K562 (cell line): ENCODE measurements around the gene BSCL2. TPM values are rescaled to one million over a fixed set of nuclear protein-coding genes. Genes with fewer than 3 reads are reported as not detected.

ENCODE experiments used
- BHLHE40 ChIP-seq: IDR thresholded peaks from 2 replicates; pipeline ENCODE4 v1.6.1; 2011; ENCODE audit warnings: low read length, improper control_type of control experiment
- BRF1 ChIP-seq: IDR thresholded peaks from 3 replicates; pipeline ENCODE4 v1.6.1; 2011; ENCODE audit warnings: borderline replicate concordance, mild to moderate bottlenecking; ENCODE audit not compliant: insufficient read length; ENCODE audit errors: extremely low read depth
- CBFB ChIP-seq: sonication (generic); formaldehyde crosslinking; IDR thresholded peaks from 2 replicates; pipeline ENCODE4 v1.4.0; 2020; ENCODE audit warnings: mild to moderate bottlenecking, missing genetic modification reagents
- COPS2 ChIP-seq: fragments of 450-650 bp; conservative IDR thresholded peaks from 2 replicates; pipeline ENCODE4 v1.6.1; 2016; ENCODE audit warnings: mild to moderate bottlenecking, moderate library complexity
- DACH1 ChIP-seq: fragments of 450-650 bp; IDR thresholded peaks from 2 replicates; pipeline ENCODE4 v1.6.1; 2018; ENCODE audit not compliant: partially characterized antibody
- E2F3 ChIP-seq: fragments of 250-450 bp; sonication (Bioruptor Pico); IDR thresholded peaks from 2 replicates; pipeline ENCODE4 v1.4.0; 2020; ENCODE audit warnings: mild to moderate bottlenecking
- HMG20B ChIP-seq: fragments of 250-450 bp; sonication (Bioruptor Pico); IDR thresholded peaks from 2 replicates; pipeline ENCODE4 v1.5.0; 2021; ENCODE audit warnings: mild to moderate bottlenecking
- KDM5B ChIP-seq: fragments of 200-600 bp; sonication (generic); IDR thresholded peaks from 2 replicates; pipeline ENCODE4 v1.6.1; 2012; ENCODE audit warnings: low read depth, mild to moderate bottlenecking, moderate library complexity, low read length, control low read depth, inconsistent platforms; ENCODE audit not compliant: insufficient replicate concordance
- MAX ChIP-seq: sonication (generic); formaldehyde crosslinking; IDR thresholded peaks from 2 replicates; pipeline ENCODE4 v1.9.0; 2022; ENCODE audit warnings: mild to moderate bottlenecking, missing genetic modification reagents
- NR2C1 ChIP-seq, 2 experiments: fragments of 450-650 bp; IDR thresholded peaks; 2 replicates each; pipeline ENCODE4 v1.6.1; 2017; ENCODE audit warnings: mild to moderate bottlenecking in 2 of 2, antibody characterized with exemption in 1 of 2, inconsistent platforms in 1 of 2, missing compliant biosample characterization in 1 of 2, missing genetic modification characterization in 1 of 2
- PHF21A ChIP-seq: fragments of 450-650 bp; IDR thresholded peaks from 2 replicates; pipeline ENCODE4 v1.6.1; 2017; ENCODE audit warnings: low read depth, borderline replicate concordance
- RB1 ChIP-seq: fragments of 450-650 bp; IDR thresholded peaks from 2 replicates; pipeline ENCODE4 v1.6.1; 2017; ENCODE audit warnings: low read depth, mild to moderate bottlenecking
- SAP30 ChIP-seq: fragments of 200-600 bp; sonication (generic); IDR thresholded peaks from 2 replicates; pipeline ENCODE4 v1.6.1; 2012; ENCODE audit warnings: borderline replicate concordance, low read depth, mild to moderate bottlenecking, moderate library complexity, low read length, control low read depth, inconsistent platforms; ENCODE audit not compliant: insufficient read depth, poor library complexity, severe bottlenecking
- SIRT6 ChIP-seq: IDR thresholded peaks from one replicate; pipeline ENCODE4 v1.6.1; 2012; ENCODE audit warnings: low read depth, mild to moderate bottlenecking, control low read depth, inconsistent platforms, low read length, moderate library complexity
- SMC3 ChIP-seq: conservative IDR thresholded peaks from 2 replicates; pipeline ENCODE4 v1.6.1; 2011; ENCODE audit warnings: low read depth, low read length, improper control_type of control experiment; ENCODE audit not compliant: insufficient read depth
- TARDBP ChIP-seq: fragments of 450-650 bp; IDR thresholded peaks from 2 replicates; pipeline ENCODE4 v1.6.1; 2016
- ZNF197 ChIP-seq: fragments of 200-800 bp; sonication (Bioruptor generic); IDR thresholded peaks from 2 replicates; pipeline ENCODE4 v1.6.1; 2016; ENCODE audit warnings: low read depth, missing genetic modification characterization, missing compliant biosample characterization
- ZNF280B ChIP-seq: fragments of 250-450 bp; sonication (Bioruptor Pico); IDR thresholded peaks from 2 replicates; pipeline ENCODE4 v1.5.1; 2021; ENCODE audit warnings: mild to moderate bottlenecking
- ZNF324 ChIP-seq: fragments of 250-450 bp; sonication (Bioruptor Pico); IDR thresholded peaks from 2 replicates; pipeline ENCODE4 v1.4.0; 2020; ENCODE audit warnings: mild to moderate bottlenecking
- ZNF384 ChIP-seq: IDR thresholded peaks from 2 replicates; pipeline ENCODE4 v1.6.1; 2012; ENCODE audit warnings: low read depth, low read length, improper control_type of control experiment
- ZNF57 ChIP-seq: fragments of 450-650 bp; formaldehyde crosslinking; IDR thresholded peaks from 2 replicates; pipeline ENCODE4 v1.4.0; 2020; ENCODE audit warnings: mild to moderate bottlenecking, moderate library complexity
- polyA plus RNA-seq, 8 experiments: library from polyadenylated mRNA; depleted of rRNA in 4 of 8; stranded (reverse) in 5 of 8; unstranded in 3 of 8; fragments of >200 nt; fragmentation: Nextera tagmentation in 2 of 8; fragmentation: Illumina TruSeq in 1 of 8; extraction: Ambion mirVana in 2 of 8; extraction: Trizol in 1 of 8; gene quantifications; 2 replicates each; pipeline versions ENCODE4 v1.2.1 to v1.2.3, GENCODE V29; 2011 to 2014; ENCODE audit warnings: inconsistent platforms in 1 of 8, missing spikeins in 1 of 8
- total RNA-seq, 7 experiments: library from RNA; depleted of rRNA in 6 of 7; stranded (reverse); fragments of >200 nt in 6 of 7; fragmentation: Illumina TruSeq in 2 of 7; extraction: Trizol in 2 of 7; gene quantifications; 2 replicates each; pipeline versions ENCODE4 v1.2.1 to v1.2.3, GENCODE V29; 2011 to 2021; ENCODE audit warnings: low replicate concordance in 1 of 7
- TF ChIP-seq, protein P1 (sequence below): sonication (generic); formaldehyde crosslinking; IDR thresholded peaks from 2 replicates; pipeline ENCODE4 v1.9.0; 2022; ENCODE audit warnings: mild to moderate bottlenecking, missing genetic modification reagents
- TF ChIP-seq, protein P2 (sequence below): fragments of 450-650 bp; IDR thresholded peaks from 2 replicates; pipeline ENCODE4 v1.7.1; 2018; ENCODE audit warnings: mild to moderate bottlenecking, low read depth; ENCODE audit not compliant: partially characterized antibody

Gene BSCL2
- total and polyA plus RNA-seq, 9 of the 15 experiments (the other 6 are each of a cell fraction or from before 2014, with no cell fraction given) = 18.9 to 51.7 (median 35.2) TPM

DNA sequence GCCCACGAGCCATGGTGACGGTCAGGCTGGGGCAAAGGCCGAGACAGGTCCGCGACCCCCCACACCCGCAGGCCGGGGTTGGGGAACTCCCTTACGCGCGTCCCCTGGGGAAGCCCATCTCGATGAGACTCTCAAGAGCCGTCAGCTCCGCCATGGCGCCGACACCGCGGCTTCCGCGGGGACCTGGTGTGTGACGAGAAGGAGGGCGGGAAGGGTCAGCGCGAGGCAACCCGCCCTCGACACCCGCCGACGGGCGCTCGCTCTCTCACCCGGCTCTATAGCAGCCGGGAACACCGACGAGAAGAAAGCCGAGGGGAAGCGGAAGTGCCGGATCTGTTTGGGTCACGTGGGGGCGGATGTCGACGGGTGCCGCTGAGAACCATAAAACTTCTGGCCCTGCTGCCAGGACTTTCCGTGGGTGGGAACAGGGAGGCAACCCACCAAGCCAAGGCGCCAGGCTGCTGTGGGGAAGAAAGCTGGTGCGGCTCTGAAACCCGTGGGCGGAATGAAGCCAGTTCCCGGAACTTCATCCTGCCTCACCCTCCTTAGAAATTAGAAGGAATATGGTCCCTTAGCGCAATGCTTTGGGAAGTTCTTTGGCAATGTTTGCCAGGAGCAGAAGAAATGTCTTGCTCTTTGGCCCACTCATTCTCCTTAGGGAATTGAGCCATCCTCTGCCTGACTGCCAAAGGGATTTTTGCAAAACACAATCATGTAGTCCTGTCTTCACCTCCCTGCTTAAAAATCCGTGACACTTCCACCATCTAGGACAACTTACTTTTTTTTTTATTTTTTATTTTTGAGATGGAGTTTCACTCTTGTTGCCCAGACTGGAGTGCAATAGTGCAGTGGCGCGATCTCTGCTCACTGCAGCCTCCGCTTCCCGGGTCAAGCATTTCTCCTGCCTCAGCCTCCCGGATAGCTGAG, 28.2 kb downstream of the BSCL2 start, which contains the start of gene UBXN1 (continued):
- TF ChIP-seq ZNF280B = no peak
- peak; percentile 79 for TF ChIP-seq MAX (CRISPR knock-in tag)
- TF ChIP-seq BRF1 = no peak
- TF ChIP-seq SIRT6 = no peak
- peak; percentile 67; the same call in 1 of the 2 replicates for TF ChIP-seq RB1
- TF ChIP-seq, protein P1, sequence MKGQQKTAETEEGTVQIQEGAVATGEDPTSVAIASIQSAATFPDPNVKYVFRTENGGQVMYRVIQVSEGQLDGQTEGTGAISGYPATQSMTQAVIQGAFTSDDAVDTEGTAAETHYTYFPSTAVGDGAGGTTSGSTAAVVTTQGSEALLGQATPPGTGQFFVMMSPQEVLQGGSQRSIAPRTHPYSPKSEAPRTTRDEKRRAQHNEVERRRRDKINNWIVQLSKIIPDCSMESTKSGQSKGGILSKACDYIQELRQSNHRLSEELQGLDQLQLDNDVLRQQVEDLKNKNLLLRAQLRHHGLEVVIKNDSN (CRISPR knock-in tag) = peak; percentile 99
- TF ChIP-seq DACH1 = no peak
- TF ChIP-seq ZNF324 = no peak
- no peak for TF ChIP-seq PHF21A
- TF ChIP-seq ZNF197 (CRISPR knock-in tag) = no peak
- 0 out of 2 replicates have a peak, but pooled peaks have one; percentile 32 for TF ChIP-seq TARDBP
- TF ChIP-seq KDM5B = peak; percentile 75
- no peak for TF ChIP-seq SMC3
- TF ChIP-seq ZNF384 = 0 out of 2 replicates have a peak, but pooled peaks have one; percentile 2
- 0 out of 2 replicates have a peak, but pooled peaks have one; percentile 16 for TF ChIP-seq HMG20B (CRISPR knock-in tag)
- no peak for TF ChIP-seq E2F3
- no peak for TF ChIP-seq ZNF57
- no peak for TF ChIP-seq COPS2
- peak; percentile 50; the same call in 1 of the 2 replicates for TF ChIP-seq NR2C1 (IDR thresholded peaks at IDR 0.05)
- TF ChIP-seq NR2C1 (tag; IDR thresholded peaks at IDR 0.05) = peak; percentile 51; the same call in 1 of the 2 replicates
- TF ChIP-seq, protein P2, sequence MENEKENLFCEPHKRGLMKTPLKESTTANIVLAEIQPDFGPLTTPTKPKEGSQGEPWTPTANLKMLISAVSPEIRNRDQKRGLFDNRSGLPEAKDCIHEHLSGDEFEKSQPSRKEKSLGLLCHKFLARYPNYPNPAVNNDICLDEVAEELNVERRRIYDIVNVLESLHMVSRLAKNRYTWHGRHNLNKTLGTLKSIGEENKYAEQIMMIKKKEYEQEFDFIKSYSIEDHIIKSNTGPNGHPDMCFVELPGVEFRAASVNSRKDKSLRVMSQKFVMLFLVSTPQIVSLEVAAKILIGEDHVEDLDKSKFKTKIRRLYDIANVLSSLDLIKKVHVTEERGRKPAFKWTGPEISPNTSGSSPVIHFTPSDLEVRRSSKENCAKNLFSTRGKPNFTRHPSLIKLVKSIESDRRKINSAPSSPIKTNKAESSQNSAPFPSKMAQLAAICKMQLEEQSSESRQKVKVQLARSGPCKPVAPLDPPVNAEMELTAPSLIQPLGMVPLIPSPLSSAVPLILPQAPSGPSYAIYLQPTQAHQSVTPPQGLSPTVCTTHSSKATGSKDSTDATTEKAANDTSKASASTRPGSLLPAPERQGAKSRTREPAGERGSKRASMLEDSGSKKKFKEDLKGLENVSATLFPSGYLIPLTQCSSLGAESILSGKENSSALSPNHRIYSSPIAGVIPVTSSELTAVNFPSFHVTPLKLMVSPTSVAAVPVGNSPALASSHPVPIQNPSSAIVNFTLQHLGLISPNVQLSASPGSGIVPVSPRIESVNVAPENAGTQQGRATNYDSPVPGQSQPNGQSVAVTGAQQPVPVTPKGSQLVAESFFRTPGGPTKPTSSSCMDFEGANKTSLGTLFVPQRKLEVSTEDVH = peak; percentile 80
- TF ChIP-seq SAP30 = peak; percentile 77
- peak; percentile 87 for TF ChIP-seq BHLHE40
- TF ChIP-seq CBFB (CRISPR knock-in tag) = peak; percentile 83
